Natural killer cell (primary cell): Measurements from ENCODE around the gene SMIM12. TPM values are rescaled to one million over a fixed set of nuclear protein-coding genes. Genes with fewer than 3 reads are reported as not detected.

Experiments used
- ATAC-seq, 3 donors: fragments of 150-1000 bp in 2 of 3; fragments of 200-7000 bp in 1 of 3; cut with Tn5 transposase; 1 replicate in 1 of 3; 2 replicates in 2 of 3; pipeline ENCODE4 v1.10.0; 2021; ENCODE audit warnings: mild to moderate bottlenecking in 2 of 3, moderate library complexity in 2 of 3
- DNase-seq, 2 donors: peaks; one replicate each; pipeline versions ENCODE4 v3.0.0 to v3.0.0-alpha.2; 2013 to 2021; ENCODE audit warnings: mixed read lengths in 1 of 2
- H3K27ac ChIP-seq: one replicate; pipeline ENCODE4 v1.5.1; 2013; ENCODE audit warnings: mild to moderate bottlenecking, low read length
- H3K27me3 ChIP-seq: one replicate; pipeline ENCODE4 v1.6.1; 2013; ENCODE audit warnings: low read length; ENCODE audit not compliant: control insufficient read depth, insufficient read depth
- H3K36me3 ChIP-seq: one replicate; pipeline ENCODE4 v1.6.1; 2013; ENCODE audit warnings: low read length; ENCODE audit not compliant: control insufficient read depth, insufficient read depth
- H3K4me1 ChIP-seq: one replicate; pipeline ENCODE4 v1.6.1; 2013; ENCODE audit warnings: low read length; ENCODE audit not compliant: control insufficient read depth, insufficient read depth
- H3K4me3 ChIP-seq: one replicate; pipeline ENCODE4 v1.5.1; 2013; ENCODE audit warnings: low read length
- H3K9me3 ChIP-seq: one replicate; pipeline ENCODE4 v1.6.1; 2013; ENCODE audit warnings: low read length; ENCODE audit not compliant: control insufficient read depth, insufficient read depth
- H3K27ac Mint-ChIP-seq, 2 donors: one replicate each; pipeline ENCODE4 v1.8.0; 2022; ENCODE audit warnings: mild to moderate bottlenecking in 2 of 2, mixed read lengths in 2 of 2, moderate library complexity in 1 of 2
- H3K27me3 Mint-ChIP-seq, 2 donors: one replicate each; pipeline ENCODE4 v1.8.0; 2022; ENCODE audit warnings: low read depth in 2 of 2, mixed read lengths in 2 of 2
- H3K36me3 Mint-ChIP-seq: one replicate; pipeline ENCODE4 v1.8.0; 2022; ENCODE audit warnings: mixed read lengths
- H3K4me1 Mint-ChIP-seq, 2 donors: one replicate each; pipeline ENCODE4 v1.8.0; 2022; ENCODE audit warnings: mixed read lengths in 2 of 2
- H3K4me3 Mint-ChIP-seq: one replicate; pipeline ENCODE4 v1.8.0; 2022; ENCODE audit warnings: mild to moderate bottlenecking, moderate library complexity, mixed read lengths
- H3K9me3 Mint-ChIP-seq, 2 donors: one replicate each; pipeline ENCODE4 v1.8.0; 2022; ENCODE audit warnings: mixed read lengths in 2 of 2
- CTCF ChIP-seq: fragments of 200-600 bp; IDR thresholded peaks from one replicate; pipeline ENCODE4 v1.8.0; 2022; ENCODE audit warnings: antibody characterized with exemption
- WGBS: methylation state at CpG from one replicate; pipeline ENCODE4 v1.1.7; 2013; ENCODE audit warnings: missing lambda C conversion rate; ENCODE audit not compliant: insufficient coverage; 5-methylcytosine and 5-hydroxymethylcytosine counted together
- intact Hi-C: fragments of 100-400 bp; cut with micrococcal nuclease; formaldehyde crosslinking; loops from one replicate; pipeline ENCODE4 v1.14.2; 2022
- total RNA-seq, 4 donors: library from RNA; stranded (reverse); fragments of 120-200 nt in 1 of 4; gene quantifications; one replicate each; pipeline versions ENCODE4 v1.2.3 to v1.2.4, GENCODE V29; 2013 to 2022

SMIM12 gene
- total RNA-seq, 3 donors from 2014 or later (not counting 1 experiment from before 2014, with no cell fraction given): 33.4 to 44.5 (median 36.5) TPM

DNA sequence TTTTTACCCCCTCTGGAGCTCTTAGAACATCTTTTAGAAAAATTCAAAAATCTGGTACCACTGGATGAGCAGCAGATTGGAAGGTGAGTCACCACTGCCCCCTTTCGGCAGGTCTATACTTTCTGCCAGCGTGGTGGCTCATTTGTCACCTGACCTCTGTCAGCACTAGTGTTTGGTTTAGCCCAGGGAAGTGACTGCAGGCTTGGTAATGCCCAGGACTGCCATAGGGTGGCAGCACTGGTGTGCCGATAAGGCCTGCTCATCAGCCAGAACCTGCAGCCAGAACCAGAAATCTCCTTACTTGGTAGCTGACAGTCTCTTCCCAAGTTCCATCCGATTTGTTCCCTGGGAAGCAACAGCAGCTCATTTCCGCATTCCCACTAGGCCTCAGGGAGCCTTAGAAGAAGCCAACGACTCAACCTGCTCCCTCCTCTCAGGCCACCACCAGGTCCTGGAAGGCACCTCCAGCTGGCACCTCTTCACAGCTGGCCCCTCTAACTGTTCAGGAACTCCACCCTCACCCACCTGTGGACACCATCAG, 6.8 kb downstream of the SMIM12 start:
- peak overlapping the region; percentile 43 to 57 for H3K27ac Mint-ChIP-seq
- intact Hi-C loops: loop anchor here (1.0 to 2.0 kb wide), 3 partner anchors 14 to 66 kb away; no protein-coding TSS in a partner anchor
- no peak overlapping the region for H3K27ac ChIP-seq
- peaks cover 29% of the 10 kb centered on the region for H3K36me3 ChIP-seq
- H3K27me3 Mint-ChIP-seq: no peaks in the 10 kb centered on the region
- ATAC-seq (peak; percentile 100), DNase-seq (peak; percentile 83 to 96)
- H3K36me3 Mint-ChIP-seq: no peaks in the 10 kb centered on the region
- no peak overlapping the region for H3K4me3 ChIP-seq
- 48% methylated on average over 6 of the region's 6 CpGs for WGBS
- TF ChIP-seq CTCF: peak; percentile 93
- no peaks in the 10 kb centered on the region for H3K9me3 Mint-ChIP-seq
- H3K4me1 Mint-ChIP-seq: peaks cover 40 to 43% of the 10 kb centered on the region in 2 donors
- H3K4me1 ChIP-seq: peaks cover 2% of the 10 kb centered on the region
- H3K4me3 Mint-ChIP-seq: no peak overlapping the region
- no peaks in the 10 kb centered on the region for H3K27me3 ChIP-seq
- H3K9me3 ChIP-seq: no peaks in the 10 kb centered on the region

DNA sequence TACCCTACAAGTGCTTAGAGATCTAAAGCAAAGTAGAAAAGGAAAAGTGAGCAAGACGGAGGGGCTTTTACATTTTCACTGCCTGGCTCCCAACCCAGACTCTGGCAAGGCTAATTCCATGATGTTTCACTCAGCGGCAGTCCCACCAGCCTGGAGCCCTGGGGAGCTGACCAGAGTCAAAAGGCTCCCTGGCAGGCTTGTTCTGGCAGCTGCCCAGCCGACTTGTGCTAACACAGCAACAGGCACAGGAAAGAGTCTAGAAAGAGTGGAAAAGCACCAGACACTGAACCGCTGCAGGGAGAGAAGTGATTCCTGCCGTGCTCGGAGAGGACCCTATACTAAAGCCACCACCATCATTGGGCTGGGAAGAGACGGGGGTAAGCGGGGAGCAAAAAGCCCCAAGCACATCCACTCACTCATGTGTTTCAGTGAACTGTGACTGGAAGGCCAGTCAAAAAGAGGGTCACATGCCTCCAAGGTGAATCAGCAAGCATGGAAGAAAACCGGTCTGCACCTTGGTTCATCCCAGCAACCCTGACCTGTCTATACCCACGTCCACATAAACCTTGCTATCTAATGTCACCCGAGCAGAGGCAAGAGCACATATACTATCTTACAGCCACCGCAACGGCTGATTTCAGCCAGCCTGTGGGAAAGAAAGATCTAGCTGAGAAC, 8.0 kb downstream of the SMIM12 start:
- DNase-seq: no peak
- no peak overlapping the region for H3K27ac ChIP-seq
- Mint-ChIP-seq H3K4me1 (peaks cover 28 to 32% of the 10 kb centered on the region in 2 donors), H3K27me3 (no peaks in the 10 kb centered on the region), H3K9me3 (no peaks in the 10 kb centered on the region), H3K27ac (no peak overlapping the region), H3K4me3 (no peak overlapping the region), H3K36me3 (no peaks in the 10 kb centered on the region)
- no peaks in the 10 kb centered on the region for H3K9me3 ChIP-seq
- WGBS: 98% methylated on average over 13 of the region's 13 CpGs
- ATAC-seq: no peak
- intact Hi-C loops: loop anchor here (1.0 to 2.0 kb wide), 3 partner anchors 15 to 65 kb away; no protein-coding TSS in a partner anchor
- H3K27me3 ChIP-seq: no peaks in the 10 kb centered on the region
- H3K4me1 ChIP-seq: no peaks in the 10 kb centered on the region
- TF ChIP-seq CTCF: no peak
- peaks cover 32% of the 10 kb centered on the region for H3K36me3 ChIP-seq
- H3K4me3 ChIP-seq: no peak overlapping the region

DNA sequence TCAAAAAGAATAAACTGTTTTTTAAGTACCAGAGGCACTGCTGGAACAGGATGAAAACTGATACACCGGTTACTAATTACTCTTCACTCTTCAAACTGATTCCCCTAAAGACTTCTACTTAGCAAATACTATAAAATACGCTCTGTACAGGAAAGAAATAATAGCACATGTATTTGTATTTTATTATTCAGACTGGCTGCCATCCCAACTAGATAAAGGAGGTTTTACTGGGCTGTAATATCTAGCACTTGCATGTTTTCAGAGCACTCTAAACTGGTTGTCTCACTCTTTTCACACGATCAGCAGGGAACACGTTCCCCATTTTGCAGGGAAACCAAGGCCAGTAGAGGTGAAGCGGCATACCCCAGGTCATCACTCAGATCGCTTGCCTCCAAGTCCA, 9.2 kb downstream of the SMIM12 start:
- no peaks in the 10 kb centered on the region for H3K27me3 Mint-ChIP-seq
- no peak overlapping the region for H3K4me3 Mint-ChIP-seq
- Histone ChIP-seq H3K27ac (no peak overlapping the region), H3K36me3 (peaks cover 27% of the 10 kb centered on the region), H3K4me1 (no peaks in the 10 kb centered on the region), H3K4me3 (no peak overlapping the region), H3K9me3 (no peaks in the 10 kb centered on the region), H3K27me3 (no peaks in the 10 kb centered on the region)
- no peak for DNase-seq
- intact Hi-C loops: no loop called here
- no peaks in the 10 kb centered on the region for H3K9me3 Mint-ChIP-seq
- no peak for TF ChIP-seq CTCF
- H3K36me3 Mint-ChIP-seq: no peaks in the 10 kb centered on the region
- ATAC-seq: no peak
- WGBS: 88% methylated on average over 5 of the region's 6 CpGs
- H3K4me1 Mint-ChIP-seq: peaks cover 27 to 28% of the 10 kb centered on the region in 2 donors
- H3K27ac Mint-ChIP-seq: peak overlapping the region in 1 of 2 donors; percentile 7
